Loucy (cell line): ENCODE measurements around the gene TMTC4.

Source experiments
- CTCF ChIP-seq: fragments of 200-600 bp; sonication (generic); conservative IDR thresholded peaks from 2 replicates; pipeline ENCODE4 v1.5.1; 2014; ENCODE audit warnings: mild to moderate bottlenecking, antibody characterized with exemption, low read length
- EZH2phosphoT487 ChIP-seq: fragments of 200-600 bp; IDR thresholded peaks from 2 replicates; pipeline ENCODE4 v1.6.1; 2018; ENCODE audit warnings: antibody characterized with exemption, mild to moderate bottlenecking, moderate library complexity, borderline replicate concordance

GRCh38 chr13:100648354-100648753, 26.2 kb downstream of the TMTC4 start:
- TF ChIP-seq CTCF (no peak), EZH2phosphoT487 (no peak)
